SK-N-SH treated with all-trans-retinoic acid at 6 μM for 48 hours (cell line): ENCODE results near the gene CFAP299.
A peak's percentile ranks its signal among the peaks of the same experiment; 100 is the strongest.

Experiments
- ATAC-seq: fragments of 200-7000 bp; cut with Tn5 transposase; 3 replicates; pipeline ENCODE4 v1.9.1; 2020; ENCODE audit warnings: mild to moderate bottlenecking, moderate library complexity
- ARNTL ChIP-seq: fragments of 450-650 bp; formaldehyde crosslinking; IDR thresholded peaks from 2 replicates; pipeline ENCODE4 v1.5.0; 2020; ENCODE audit warnings: low read depth, mild to moderate bottlenecking, moderate library complexity, borderline replicate concordance
- CREB5 ChIP-seq: fragments of 250-450 bp; sonication (Bioruptor Pico); IDR thresholded peaks from 2 replicates; pipeline ENCODE4 v1.5.1; 2020; ENCODE audit warnings: low read depth, mild to moderate bottlenecking, moderate library complexity
- CSDC2 ChIP-seq: fragments of 250-450 bp; sonication (Bioruptor Pico); IDR thresholded peaks from 2 replicates; pipeline ENCODE4 v1.5.0; 2020; ENCODE audit warnings: mild to moderate bottlenecking, moderate library complexity
- CSRNP3 ChIP-seq: fragments of 250-450 bp; sonication (Bioruptor Pico); IDR thresholded peaks from 2 replicates; pipeline ENCODE4 v1.5.1; 2021; ENCODE audit warnings: mild to moderate bottlenecking, moderate library complexity
- ESRRG ChIP-seq: fragments of 250-450 bp; sonication (Bioruptor Pico); IDR thresholded peaks from 2 replicates; pipeline ENCODE4 v1.6.1; 2021; ENCODE audit warnings: mild to moderate bottlenecking
- GLIS3 ChIP-seq: fragments of 250-450 bp; sonication (Bioruptor Pico); IDR thresholded peaks from 2 replicates; pipeline ENCODE4 v1.5.0; 2020; ENCODE audit warnings: mild to moderate bottlenecking, moderate library complexity
- ISL1 ChIP-seq: fragments of 250-450 bp; sonication (Bioruptor Pico); IDR thresholded peaks from 2 replicates; pipeline ENCODE4 v2.1.2; 2022; ENCODE audit warnings: mild to moderate bottlenecking, moderate library complexity
- OSR1 ChIP-seq: fragments of 250-450 bp; sonication (Bioruptor Pico); IDR thresholded peaks from 2 replicates; pipeline ENCODE4 v1.8.0; 2022; ENCODE audit warnings: moderate library complexity, mild to moderate bottlenecking, inconsistent platforms
- PATZ1 ChIP-seq: fragments of 250-450 bp; sonication (Bioruptor Pico); IDR thresholded peaks from 2 replicates; pipeline ENCODE4 v1.8.0; 2020; ENCODE audit warnings: mild to moderate bottlenecking, moderate library complexity, borderline replicate concordance
- POU6F1 ChIP-seq: fragments of 250-450 bp; sonication (Bioruptor Pico); IDR thresholded peaks from 2 replicates; pipeline ENCODE4 v1.8.0; 2021; ENCODE audit warnings: low read depth, mild to moderate bottlenecking, moderate library complexity, borderline replicate concordance
- PPARA ChIP-seq: fragments of 250-450 bp; sonication (Bioruptor Pico); IDR thresholded peaks from 2 replicates; pipeline ENCODE4 v1.5.0; 2020; ENCODE audit warnings: mild to moderate bottlenecking, borderline replicate concordance
- RARB ChIP-seq: fragments of 250-450 bp; sonication (Bioruptor Pico); IDR thresholded peaks from 2 replicates; pipeline ENCODE4 v1.8.0; 2021; ENCODE audit warnings: mild to moderate bottlenecking, moderate library complexity
- SNAI2 ChIP-seq: fragments of 250-450 bp; sonication (Bioruptor Pico); IDR thresholded peaks from 2 replicates; pipeline ENCODE4 v1.5.0; 2020; ENCODE audit warnings: mild to moderate bottlenecking, moderate library complexity
- TSHZ2 ChIP-seq: fragments of 250-450 bp; sonication (Bioruptor Pico); IDR thresholded peaks from 2 replicates; pipeline ENCODE4 v1.5.0; 2020; ENCODE audit warnings: mild to moderate bottlenecking, moderate library complexity
- ZC3H10 ChIP-seq: fragments of 250-450 bp; sonication (Bioruptor Pico); IDR thresholded peaks from 2 replicates; pipeline ENCODE4 v1.5.1; 2021; ENCODE audit warnings: mild to moderate bottlenecking, moderate library complexity
- ZFP3 ChIP-seq: fragments of 250-450 bp; sonication (Bioruptor Pico); IDR thresholded peaks from 2 replicates; pipeline ENCODE4 v1.5.0; 2020; ENCODE audit warnings: mild to moderate bottlenecking, moderate library complexity
- ZFP30 ChIP-seq: fragments of 450-650 bp; formaldehyde crosslinking; IDR thresholded peaks from 2 replicates; pipeline ENCODE4 v1.5.0; 2022; ENCODE audit warnings: mild to moderate bottlenecking, moderate library complexity
- ZNF70 ChIP-seq: fragments of 450-650 bp; formaldehyde crosslinking; IDR thresholded peaks from 2 replicates; pipeline ENCODE4 v1.5.0; 2020; ENCODE audit warnings: mild to moderate bottlenecking, moderate library complexity
- ZNF8 ChIP-seq: fragments of 450-650 bp; formaldehyde crosslinking; IDR thresholded peaks from 2 replicates; pipeline ENCODE4 v1.5.0; 2020; ENCODE audit warnings: mild to moderate bottlenecking, moderate library complexity

CFAP299 gene

GRCh38 chr4:80390178-80390577 is 54.6 kb downstream of the CFAP299 start:
- no peak for ATAC-seq
- TF ChIP-seq ARNTL (CRISPR knock-in tag) (no peak), ZNF8 (CRISPR knock-in tag) (no peak), ZNF70 (CRISPR knock-in tag) (no peak), RARB (CRISPR knock-in tag) (no peak), CREB5 (CRISPR knock-in tag) (no peak), SNAI2 (CRISPR knock-in tag) (no peak), ISL1 (CRISPR knock-in tag) (no peak), ZFP3 (CRISPR knock-in tag) (no peak), CSRNP3 (CRISPR knock-in tag) (no peak), ZFP30 (no peak), CSDC2 (CRISPR knock-in tag) (no peak), TSHZ2 (no peak), GLIS3 (CRISPR knock-in tag) (no peak)

- peak; percentile 98 for ATAC-seq
- no peak for TF ChIP-seq SNAI2 (CRISPR knock-in tag)
- TF ChIP-seq CSDC2 (CRISPR knock-in tag) = no peak
- TF ChIP-seq RARB (CRISPR knock-in tag) = no peak
- TF ChIP-seq TSHZ2 = no peak
- no peak for TF ChIP-seq ISL1 (CRISPR knock-in tag)
- no peak for TF ChIP-seq PPARA
- TF ChIP-seq ESRRG (CRISPR knock-in tag) = no peak
- no peak for TF ChIP-seq OSR1
- no peak for TF ChIP-seq GLIS3 (CRISPR knock-in tag)
- TF ChIP-seq ZNF70 (CRISPR knock-in tag) = no peak
- TF ChIP-seq PATZ1 (CRISPR knock-in tag) = no peak
- no peak for TF ChIP-seq POU6F1 (CRISPR knock-in tag)
- no peak for TF ChIP-seq ZC3H10 (CRISPR knock-in tag)
- no peak for TF ChIP-seq ARNTL (CRISPR knock-in tag)
These were observed 57.9 kb downstream of the CFAP299 start for GRCh38 chr4:80393246-80393969.
